ENCODE measurements around the gene DCHS1. TPM values are rescaled to one million over a fixed set of nuclear protein-coding genes. Genes with fewer than 3 reads are reported as not detected.

The DCHS1 gene
- total and polyA plus RNA-seq, 2 of the 13 experiments (the other 11 are each of a cell fraction or from before 2014, with no cell fraction given), result under 0.01 to 0.03 TPM

GRCh38 chr11:6598555-6598954 lies 57.1 kb downstream of the DCHS1 start (continued):
- TF ChIP-seq SOX13 (IDR thresholded peaks at IDR 0.05) (no peak), SOX13 (CRISPR knock-in tag; conservative IDR thresholded peaks at IDR 0.05 in 1 of 2, IDR thresholded peaks at IDR 0.05 in 1 of 2) (peak in 1 of 2 experiments; percentile 10; a peak in 1 of 4 replicates), CTCF (CRISPR knock-in tag; IDR thresholded peaks at IDR 0.05) (0 out of 2 replicates have a peak, but pooled peaks have one; percentile 6), AGO1 (IDR thresholded peaks at IDR 0.05; ENCODE audit: low read depth, low read length, poor library complexity, severe bottlenecking) (no peak), LCORL (IDR thresholded peaks at IDR 0.05) (no peak), LCORL (CRISPR knock-in tag; IDR thresholded peaks at IDR 0.05) (peak; percentile 31; the same call in 1 of the 2 replicates), ZNF770 (CRISPR knock-in tag; IDR thresholded peaks at IDR 0.05) (peak; percentile 41; the same call in 1 of the 2 replicates), FOSL2 (CRISPR knock-in tag; IDR thresholded peaks at IDR 0.05) (peak; percentile 76), MIXL1 (CRISPR knock-in tag; IDR thresholded peaks at IDR 0.05) (peak; percentile 55; the same call in 1 of the 2 replicates), HNF4A (CRISPR knock-in tag; IDR thresholded peaks at IDR 0.05) (peak; percentile 49), PAXIP1 (CRISPR knock-in tag; conservative IDR thresholded peaks at IDR 0.05) (peak; percentile 51), SAP130 (CRISPR knock-in tag; IDR thresholded peaks at IDR 0.05; ENCODE audit: low read depth) (peak; percentile 50), DRAP1 (CRISPR knock-in tag; IDR thresholded peaks at IDR 0.05) (peak; percentile 34; the same call in 1 of the 2 replicates), ZBTB3 (CRISPR knock-in tag; IDR thresholded peaks at IDR 0.05; ENCODE audit: borderline replicate concordance, low read depth) (no peak), ZSCAN9 (CRISPR knock-in tag; IDR thresholded peaks at IDR 0.05; ENCODE audit: borderline replicate concordance) (no peak), ZNF574 (CRISPR knock-in tag; IDR thresholded peaks at IDR 0.05) (peak; percentile 80)
